Breast epithelium (tissue), 4 donors: Measurements from ENCODE around the gene UBTD2. TPM values are rescaled to one million over a fixed set of nuclear protein-coding genes. Genes with fewer than 3 reads are reported as not detected.

Experiments used
- DNase-seq, 2 donors: peaks; one replicate each; pipeline ENCODE4 v3.0.0-alpha.2; 2019; ENCODE audit warnings: low spot score in 2 of 2
- H3K27ac ChIP-seq, 2 donors: fragments of 200-600 bp; sonication (generic) in 1 of 2; one replicate each; pipeline ENCODE4 v1.5.1; 2016 to 2019; ENCODE audit warnings: mild to moderate bottlenecking in 1 of 2
- H3K27me3 ChIP-seq, 2 donors: fragments of 200-600 bp; sonication (generic) in 1 of 2; one replicate each; pipeline versions ENCODE4 v1.5.1 to v1.6.0; 2017 to 2019; ENCODE audit warnings: control low read depth in 1 of 2, mild to moderate bottlenecking in 1 of 2
- H3K36me3 ChIP-seq: fragments of 200-600 bp; one replicate; pipeline ENCODE4 v1.5.1; 2019
- H3K4me1 ChIP-seq, 2 donors: fragments of 200-600 bp; sonication (generic); one replicate each; pipeline ENCODE4 v1.5.1; 2016 to 2019; ENCODE audit warnings: control low read depth in 1 of 2
- H3K4me3 ChIP-seq, 3 donors: fragments of 200-600 bp; sonication (generic); 1 replicate in 2 of 3; 2 replicates in 1 of 3; pipeline ENCODE4 v1.5.1; 2016 to 2019; ENCODE audit warnings: mild to moderate bottlenecking in 3 of 3, moderate library complexity in 2 of 3
- H3K9me3 ChIP-seq, 2 donors: fragments of 200-600 bp; sonication (generic) in 1 of 2; one replicate each; pipeline ENCODE4 v1.5.1; 2016 to 2019; ENCODE audit warnings: control low read depth in 1 of 2
- POLR2A ChIP-seq: fragments of 450-650 bp; IDR thresholded peaks from one replicate; pipeline ENCODE4 v1.6.1; 2016; ENCODE audit warnings: antibody characterized with exemption, mild to moderate bottlenecking, moderate library complexity
- POLR2AphosphoS5 ChIP-seq, 3 donors: sonication (generic); formaldehyde crosslinking; IDR thresholded peaks; one replicate each; pipeline ENCODE4 v1.6.1; 2017; ENCODE audit warnings: antibody characterized with exemption in 3 of 3
- intact Hi-C: fragments of 100-400 bp; cut with DNase I; formaldehyde crosslinking; loops from one replicate; pipeline ENCODE4 v1.15.1; 2023; ENCODE audit warnings: low total_unique reads
- total RNA-seq, 3 donors: library from RNA; depleted of rRNA; stranded (reverse); fragments of >200 nt; gene quantifications; one replicate each; pipeline ENCODE4 v1.1.0, GENCODE V29; 2016
- TF ChIP-seq, protein P1 (sequence below), 3 donors: fragments of 450-650 bp; IDR thresholded peaks; one replicate each; pipeline ENCODE4 v1.5.1; 2016 to 2017; ENCODE audit warnings: antibody characterized with exemption in 3 of 3, mild to moderate bottlenecking in 3 of 3, moderate library complexity in 3 of 3

The UBTD2 gene
- total RNA-seq, 3 donors from 2014 or later: 21.8 to 32.3 (median 27.9) TPM

DNA sequence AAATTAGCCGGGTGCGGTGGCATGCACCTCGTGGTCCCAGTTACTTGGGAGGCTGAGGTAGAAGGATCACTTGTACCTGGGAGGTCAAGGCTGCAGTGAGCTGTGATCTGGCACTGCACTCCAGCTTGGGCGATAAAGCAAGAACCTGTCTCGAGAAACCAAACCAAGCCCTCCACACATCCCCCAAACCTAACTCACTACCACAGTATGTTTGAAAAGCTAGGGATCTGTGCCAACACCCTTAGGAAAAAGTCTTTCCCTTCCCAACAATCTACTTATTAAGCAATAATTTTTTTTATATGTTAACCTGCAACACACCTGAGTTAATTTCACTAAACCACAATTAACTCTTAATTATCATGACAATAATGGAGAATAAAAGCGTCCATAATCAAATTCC lies 2.2 kb downstream of the UBTD2 start:
- intact Hi-C loops: no loop called here
- DNase-seq: no peak
- Histone ChIP-seq H3K9me3 (no peaks in the 10 kb centered on the region), H3K27me3 (no peaks in the 10 kb centered on the region), H3K4me1 (peaks cover 0 to 3% of the 10 kb centered on the region in 2 donors), H3K36me3 (no peaks in the 10 kb centered on the region), H3K27ac (peak overlapping the region; percentile 27 to 45), H3K4me3 (peak overlapping the region in 2 of 3 donors; percentile 94 to 97)
- TF ChIP-seq POLR2A: no peak
- no peak for TF ChIP-seq POLR2AphosphoS5 (IDR thresholded peaks at IDR 0.05)
- TF ChIP-seq, protein P1, sequence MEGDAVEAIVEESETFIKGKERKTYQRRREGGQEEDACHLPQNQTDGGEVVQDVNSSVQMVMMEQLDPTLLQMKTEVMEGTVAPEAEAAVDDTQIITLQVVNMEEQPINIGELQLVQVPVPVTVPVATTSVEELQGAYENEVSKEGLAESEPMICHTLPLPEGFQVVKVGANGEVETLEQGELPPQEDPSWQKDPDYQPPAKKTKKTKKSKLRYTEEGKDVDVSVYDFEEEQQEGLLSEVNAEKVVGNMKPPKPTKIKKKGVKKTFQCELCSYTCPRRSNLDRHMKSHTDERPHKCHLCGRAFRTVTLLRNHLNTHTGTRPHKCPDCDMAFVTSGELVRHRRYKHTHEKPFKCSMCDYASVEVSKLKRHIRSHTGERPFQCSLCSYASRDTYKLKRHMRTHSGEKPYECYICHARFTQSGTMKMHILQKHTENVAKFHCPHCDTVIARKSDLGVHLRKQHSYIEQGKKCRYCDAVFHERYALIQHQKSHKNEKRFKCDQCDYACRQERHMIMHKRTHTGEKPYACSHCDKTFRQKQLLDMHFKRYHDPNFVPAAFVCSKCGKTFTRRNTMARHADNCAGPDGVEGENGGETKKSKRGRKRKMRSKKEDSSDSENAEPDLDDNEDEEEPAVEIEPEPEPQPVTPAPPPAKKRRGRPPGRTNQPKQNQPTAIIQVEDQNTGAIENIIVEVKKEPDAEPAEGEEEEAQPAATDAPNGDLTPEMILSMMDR (IDR thresholded peaks at IDR 0.05): no peak

DNA sequence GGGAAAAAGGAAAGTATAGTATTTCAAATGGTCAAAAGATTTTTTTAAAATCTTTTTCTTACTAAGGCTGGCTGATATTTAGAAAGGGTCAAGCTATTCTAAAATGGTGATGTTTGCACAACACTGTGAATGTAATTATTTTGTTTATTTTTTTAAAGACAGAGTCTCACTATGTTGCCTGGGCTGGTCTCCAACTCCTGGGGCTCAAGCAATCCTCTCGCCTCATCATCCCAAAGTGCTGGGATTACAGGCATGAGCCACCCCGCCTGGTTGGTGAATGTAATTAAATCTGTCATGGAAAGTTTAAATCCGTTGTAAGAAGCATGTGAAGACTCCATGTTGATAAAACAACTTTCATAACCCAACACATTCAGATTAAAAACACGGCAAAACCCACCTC lies 2.6 kb downstream of the UBTD2 start:
- Histone ChIP-seq H3K4me3 (peak overlapping the region in 2 of 3 donors; percentile 94 to 97), H3K36me3 (no peaks in the 10 kb centered on the region), H3K27me3 (no peaks in the 10 kb centered on the region), H3K4me1 (peaks cover 0 to 3% of the 10 kb centered on the region in 2 donors), H3K27ac (peak overlapping the region; percentile 27 to 45), H3K9me3 (no peaks in the 10 kb centered on the region)
- TF ChIP-seq POLR2AphosphoS5 (IDR thresholded peaks at IDR 0.05) (no peak), POLR2A (no peak)
- TF ChIP-seq, protein P1 (IDR thresholded peaks at IDR 0.05): no peak
- DNase-seq: no peak
- intact Hi-C loops: no loop called here

DNA sequence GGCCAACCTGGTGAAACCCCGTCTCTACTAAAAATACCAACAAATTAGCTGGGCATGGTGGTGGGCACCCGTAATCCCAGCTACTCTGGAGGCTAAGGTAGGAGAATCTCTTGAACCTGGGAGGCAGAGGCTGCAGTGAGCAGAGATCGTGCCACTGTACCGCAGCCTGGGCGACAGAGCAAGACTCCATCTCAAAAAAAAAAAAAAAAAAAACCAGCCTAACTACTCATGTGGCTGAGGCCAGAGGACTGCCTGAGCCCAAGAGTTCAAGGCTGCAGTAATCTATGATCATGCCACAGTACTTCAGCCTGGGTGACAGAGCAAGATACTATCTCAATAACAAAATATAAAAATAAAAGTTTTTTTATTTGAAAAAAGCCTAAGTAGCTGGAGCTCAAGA lies 3.2 kb downstream of the UBTD2 start:
- Histone ChIP-seq H3K4me1 (peaks cover 0 to 3% of the 10 kb centered on the region in 2 donors), H3K9me3 (no peaks in the 10 kb centered on the region), H3K27ac (no peak overlapping the region), H3K27me3 (no peaks in the 10 kb centered on the region), H3K4me3 (no peak overlapping the region), H3K36me3 (no peaks in the 10 kb centered on the region)
- DNase-seq: no peak
- TF ChIP-seq POLR2A (no peak), POLR2AphosphoS5 (IDR thresholded peaks at IDR 0.05) (no peak)
- TF ChIP-seq, protein P1 (IDR thresholded peaks at IDR 0.05): no peak
- intact Hi-C loops: no loop called here

DNA sequence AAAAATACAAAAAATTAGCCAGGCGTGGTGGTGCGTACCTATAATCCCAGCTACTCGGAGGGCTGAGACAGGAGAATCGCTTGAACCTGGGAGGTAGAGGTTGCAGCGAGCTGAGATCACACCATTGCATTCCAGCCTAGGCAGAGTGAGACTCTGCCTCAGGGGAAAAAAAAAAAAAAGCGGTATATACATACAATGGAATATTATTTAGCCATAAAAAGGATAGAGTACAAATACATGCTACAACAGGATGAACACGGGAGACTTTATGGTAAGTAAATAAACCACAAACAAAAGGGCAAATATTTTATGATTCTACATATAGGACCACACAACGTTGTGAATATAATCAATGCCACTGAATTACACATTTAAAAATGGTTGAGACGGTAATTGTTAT lies 5.2 kb downstream of the UBTD2 start:
- no peaks in the 10 kb centered on the region for H3K9me3 ChIP-seq
- no peaks in the 10 kb centered on the region for H3K27me3 ChIP-seq
- TF ChIP-seq POLR2AphosphoS5 (IDR thresholded peaks at IDR 0.05) (no peak), POLR2A (no peak)
- no peak overlapping the region for H3K27ac ChIP-seq
- intact Hi-C loops: no loop called here
- H3K4me3 ChIP-seq: no peak overlapping the region
- no peaks in the 10 kb centered on the region for H3K36me3 ChIP-seq
- DNase-seq: no peak
- H3K4me1 ChIP-seq: peaks cover 0 to 3% of the 10 kb centered on the region in 2 donors

DNA sequence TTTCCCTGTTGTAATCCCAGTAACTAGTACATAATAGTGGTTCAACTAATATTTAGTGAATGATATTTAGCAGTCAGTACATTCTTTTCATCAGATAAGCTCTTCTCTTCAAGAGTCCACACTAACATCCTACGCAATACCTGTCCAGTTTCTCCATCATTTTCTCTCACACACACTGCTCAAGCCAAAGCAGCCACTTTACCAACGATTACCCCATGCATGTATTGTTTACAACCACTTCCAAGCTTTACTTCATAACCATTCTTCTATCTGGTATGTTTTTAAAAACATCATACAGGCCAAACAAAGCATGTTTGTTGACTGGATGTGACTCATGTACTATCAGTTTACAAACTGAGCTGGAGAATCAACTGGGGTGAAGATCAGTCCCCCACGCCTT lies 7.3 kb downstream of the UBTD2 start:
- no peaks in the 10 kb centered on the region for H3K9me3 ChIP-seq

More for the DNA sequence above, 7.3 kb downstream of the UBTD2 start:
- TF ChIP-seq POLR2A: no peak
- no peak for TF ChIP-seq POLR2AphosphoS5 (IDR thresholded peaks at IDR 0.05)
- TF ChIP-seq, protein P1 (IDR thresholded peaks at IDR 0.05): no peak
- Histone ChIP-seq H3K4me3 (no peak overlapping the region), H3K36me3 (no peaks in the 10 kb centered on the region), H3K4me1 (peaks cover 0 to 1% of the 10 kb centered on the region in 2 donors), H3K27ac (peak overlapping the region; percentile 29 to 59), H3K27me3 (no peaks in the 10 kb centered on the region)
- intact Hi-C loops: no loop called here
- DNase-seq: no peak
